C4-2B (cell line): ENCODE data around the gene ANKMY1.

Source experiments
- CTCF ChIP-seq: fragments of 450-650 bp; conservative IDR thresholded peaks from 2 replicates; pipeline ENCODE4 v1.5.1; 2017; ENCODE audit warnings: mild to moderate bottlenecking
- ZFX ChIP-seq: fragments of 450-650 bp; IDR thresholded peaks from 2 replicates; pipeline ENCODE4 v1.6.1; 2017

- TF ChIP-seq CTCF (no peak), ZFX (no peak)
Measured at GRCh38 chr2:240597419-240598181, 39.8 kb upstream of the ANKMY1 start.
